ENCODE measurements around the gene MAD1L1.

DNA sequence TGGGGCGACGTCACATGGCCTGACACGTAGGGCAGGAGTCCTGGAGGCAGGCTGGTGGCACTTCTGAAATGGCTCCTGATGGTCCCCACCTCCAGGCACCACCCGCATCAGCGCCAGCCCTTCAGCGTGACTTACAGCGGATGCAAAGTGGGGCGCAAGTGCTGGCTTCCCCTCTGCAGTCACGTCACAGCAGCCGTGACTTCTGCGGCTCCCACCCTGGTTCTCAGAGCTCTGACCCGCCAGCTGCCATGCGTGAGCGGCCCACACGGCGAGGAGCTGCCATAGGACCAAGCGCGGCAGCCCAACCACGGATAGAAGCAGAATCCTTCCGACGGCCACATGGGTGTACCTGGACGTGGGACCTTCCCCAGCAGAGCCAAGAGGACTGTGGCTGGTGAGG, 403.6 kb downstream of the MAD1L1 start:
- TF ChIP-seq, protein P1, sequence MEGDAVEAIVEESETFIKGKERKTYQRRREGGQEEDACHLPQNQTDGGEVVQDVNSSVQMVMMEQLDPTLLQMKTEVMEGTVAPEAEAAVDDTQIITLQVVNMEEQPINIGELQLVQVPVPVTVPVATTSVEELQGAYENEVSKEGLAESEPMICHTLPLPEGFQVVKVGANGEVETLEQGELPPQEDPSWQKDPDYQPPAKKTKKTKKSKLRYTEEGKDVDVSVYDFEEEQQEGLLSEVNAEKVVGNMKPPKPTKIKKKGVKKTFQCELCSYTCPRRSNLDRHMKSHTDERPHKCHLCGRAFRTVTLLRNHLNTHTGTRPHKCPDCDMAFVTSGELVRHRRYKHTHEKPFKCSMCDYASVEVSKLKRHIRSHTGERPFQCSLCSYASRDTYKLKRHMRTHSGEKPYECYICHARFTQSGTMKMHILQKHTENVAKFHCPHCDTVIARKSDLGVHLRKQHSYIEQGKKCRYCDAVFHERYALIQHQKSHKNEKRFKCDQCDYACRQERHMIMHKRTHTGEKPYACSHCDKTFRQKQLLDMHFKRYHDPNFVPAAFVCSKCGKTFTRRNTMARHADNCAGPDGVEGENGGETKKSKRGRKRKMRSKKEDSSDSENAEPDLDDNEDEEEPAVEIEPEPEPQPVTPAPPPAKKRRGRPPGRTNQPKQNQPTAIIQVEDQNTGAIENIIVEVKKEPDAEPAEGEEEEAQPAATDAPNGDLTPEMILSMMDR (IDR thresholded peaks at IDR 0.05): no peak
- no peak for TF ChIP-seq POLR2A (IDR thresholded peaks at IDR 0.05)
